GM18511 (cell line): Measurements from ENCODE around the gene MYO7B.

Source experiments
- ATAC-seq: cut with Tn5 transposase; IDR thresholded peaks from one replicate; pipeline ENCODE4 v1.9.1; 2021; ENCODE audit warnings: mild to moderate bottlenecking, moderate library complexity; ENCODE audit not compliant: unreplicated experiment

MYO7B gene

GRCh38 chr2:127658641-127659407 is 123.3 kb downstream of the MYO7B start:
- ATAC-seq, result no peak

- no peak for ATAC-seq
Observed at GRCh38 chr2:127659408-127660290, 124.2 kb downstream of the MYO7B start.

GRCh38 chr2:127660291-127660578 is 124.8 kb downstream of the MYO7B start:
- ATAC-seq, result no peak

GRCh38 chr2:127661072-127661649 is 125.7 kb downstream of the MYO7B start:
- no peak for ATAC-seq

- ATAC-seq, result no peak
Observed at GRCh38 chr2:127661949-127662510, 126.5 kb downstream of the MYO7B start.

GRCh38 chr2:127662937-127663565 is 127.6 kb downstream of the MYO7B start:
- no peak for ATAC-seq

GRCh38 chr2:127663566-127664064 is 128.1 kb downstream of the MYO7B start:
- ATAC-seq, result no peak

- no peak for ATAC-seq
Observed at GRCh38 chr2:127664065-127664894, 128.8 kb downstream of the MYO7B start.

GRCh38 chr2:127664895-127665225 is 129.4 kb downstream of the MYO7B start:
- ATAC-seq, result no peak

- ATAC-seq, result no peak
Observed at GRCh38 chr2:127665267-127665893, 129.9 kb downstream of the MYO7B start.

- no peak for ATAC-seq
Observed at GRCh38 chr2:127669056-127669455, 133.6 kb downstream of the MYO7B start.

GRCh38 chr2:127670055-127670956 is 134.8 kb downstream of the MYO7B start:
- ATAC-seq, result no peak

GRCh38 chr2:127670957-127671290 is 135.4 kb downstream of the MYO7B start:
- ATAC-seq, result no peak

- ATAC-seq, result no peak
Observed at GRCh38 chr2:127671557-127672302, 136.2 kb downstream of the MYO7B start.

GRCh38 chr2:127672341-127673224 is 137.1 kb downstream of the MYO7B start:
- no peak for ATAC-seq

GRCh38 chr2:127673291-127674069 is 138.0 kb downstream of the MYO7B start:
- no peak for ATAC-seq
